HEK293 (cell line): ENCODE data around the gene CALML3.

Experiments
- CTCF ChIP-seq: fragments of 450-650 bp; formaldehyde crosslinking; IDR thresholded peaks from 2 replicates; pipeline ENCODE4 v1.5.1; 2016; ENCODE audit warnings: missing biosample characterization, missing genetic modification characterization
- OVOL3 ChIP-seq: fragments of 450-650 bp; formaldehyde crosslinking; IDR thresholded peaks from 2 replicates; pipeline ENCODE4 v1.5.1; 2016; ENCODE audit warnings: missing biosample characterization, missing genetic modification characterization
- TCF7L2 ChIP-seq: IDR thresholded peaks from 2 replicates; pipeline ENCODE4 v1.6.1; 2011; ENCODE audit warnings: low read depth, mild to moderate bottlenecking, inconsistent platforms, low read length, moderate library complexity, borderline replicate concordance
- ZNF146 ChIP-seq: fragments of 450-650 bp; formaldehyde crosslinking; IDR thresholded peaks from 2 replicates; pipeline ENCODE4 v1.5.1; 2016; ENCODE audit warnings: missing biosample characterization, missing genetic modification characterization
- ZNF24 ChIP-seq: fragments of 450-650 bp; formaldehyde crosslinking; IDR thresholded peaks from 2 replicates; pipeline ENCODE4 v1.5.1; 2016; ENCODE audit warnings: missing biosample characterization, missing genetic modification characterization
- ZNF274 ChIP-seq, 2 experiments: fragments of 200-500 bp in 1 of 2; fragments of 450-650 bp in 1 of 2; sonication (Bioruptor generic) in 1 of 2; formaldehyde crosslinking in 1 of 2; IDR thresholded peaks; 2 replicates each; pipeline versions ENCODE4 v1.5.1 to v1.6.1; 2014 to 2016; ENCODE audit warnings: borderline replicate concordance in 1 of 2, inconsistent platforms in 1 of 2, low read length in 1 of 2, missing biosample characterization in 1 of 2, missing genetic modification characterization in 1 of 2
- ZNF350 ChIP-seq: fragments of 450-650 bp; formaldehyde crosslinking; IDR thresholded peaks from 2 replicates; pipeline ENCODE4 v1.5.0; 2017; ENCODE audit warnings: missing biosample characterization, mild to moderate bottlenecking, missing genetic modification characterization
- ZNF571 ChIP-seq: fragments of 450-650 bp; formaldehyde crosslinking; IDR thresholded peaks from 2 replicates; pipeline ENCODE4 v1.5.0; 2017; ENCODE audit warnings: missing biosample characterization, missing genetic modification characterization
- ZNF777 ChIP-seq: fragments of 450-650 bp; formaldehyde crosslinking; IDR thresholded peaks from 2 replicates; pipeline ENCODE4 v1.5.1; 2017; ENCODE audit warnings: missing biosample characterization, missing genetic modification characterization, borderline replicate concordance

- TF ChIP-seq ZNF146 (tag by site-specific recombination): no peak
- TF ChIP-seq CTCF (tag by site-specific recombination): no peak
- TF ChIP-seq ZNF24 (tag by site-specific recombination): no peak
- no peak for TF ChIP-seq TCF7L2
- TF ChIP-seq ZNF274 (IDR thresholded peaks at IDR 0.05; ENCODE audit: low read length): no peak
- no peak for TF ChIP-seq ZNF274 (tag by site-specific recombination; IDR thresholded peaks at IDR 0.05; ENCODE audit: borderline replicate concordance)
- TF ChIP-seq ZNF777: no peak
- TF ChIP-seq ZNF571 (tag by site-specific recombination): no peak
- TF ChIP-seq OVOL3 (tag by site-specific recombination): no peak
- no peak for TF ChIP-seq ZNF350 (tag by site-specific recombination)
Measured at GRCh38 chr10:5477948-5478693, 46.6 kb upstream of the CALML3 start.
